ENCODE data around the gene CACNB3.

The CACNB3 gene

GRCh38 chr12:48817873-48818830 lies at the start of gene CACNB3:
Gene CACNB3, plus strand, starts transcription at chr12:48818496. Its CDS starts 434 bp downstream, at chr12:48818930.
- peak; percentile 32 for DNase-seq (ENCODE audit: low read depth)
- peak within 1 kb of the TSS; percentile 76 for H3K4me3 ChIP-seq (ENCODE audit: low read length)
- no peak for TF ChIP-seq CTCF (conservative IDR thresholded peaks at IDR 0.05; ENCODE audit: low read length)

GRCh38 chr12:48768736-48769135 lies 49.6 kb upstream of the CACNB3 start:
- H3K4me3 ChIP-seq (ENCODE audit: low read length), result no peak overlapping the region
- no peak for DNase-seq (ENCODE audit: low read depth)
- TF ChIP-seq CTCF (conservative IDR thresholded peaks at IDR 0.05; ENCODE audit: low read length), result no peak

GRCh38 chr12:48770756-48771155 lies 47.5 kb upstream of the CACNB3 start:
- no peak overlapping the region for H3K4me3 ChIP-seq (ENCODE audit: low read length)
- no peak for DNase-seq (ENCODE audit: low read depth)
- no peak for TF ChIP-seq CTCF (conservative IDR thresholded peaks at IDR 0.05; ENCODE audit: low read length)

GRCh38 chr12:48771588-48772112 lies 46.6 kb upstream of the CACNB3 start:
- TF ChIP-seq CTCF (conservative IDR thresholded peaks at IDR 0.05; ENCODE audit: low read length), result no peak

GRCh38 chr12:48773686-48774085 lies 44.6 kb upstream of the CACNB3 start:
- TF ChIP-seq CTCF (conservative IDR thresholded peaks at IDR 0.05; ENCODE audit: low read length), result no peak

More at GRCh38 chr12:48771588-48772112, 46.6 kb upstream of the CACNB3 start:
- H3K4me3 ChIP-seq (ENCODE audit: low read length), result no peak overlapping the region
- no peak for DNase-seq (ENCODE audit: low read depth)

GRCh38 chr12:48774516-48774915 lies 43.8 kb upstream of the CACNB3 start:
- no peak for TF ChIP-seq CTCF (conservative IDR thresholded peaks at IDR 0.05; ENCODE audit: low read length)
- no peak overlapping the region for H3K4me3 ChIP-seq (ENCODE audit: low read length)
- DNase-seq (ENCODE audit: low read depth), result no peak

More at GRCh38 chr12:48773686-48774085, 44.6 kb upstream of the CACNB3 start:
- H3K4me3 ChIP-seq (ENCODE audit: low read length), result no peak overlapping the region
- DNase-seq (ENCODE audit: low read depth), result no peak

GRCh38 chr12:48775299-48775698 lies 43.0 kb upstream of the CACNB3 start:
- no peak overlapping the region for H3K4me3 ChIP-seq (ENCODE audit: low read length)
- no peak for DNase-seq (ENCODE audit: low read depth)
- TF ChIP-seq CTCF (conservative IDR thresholded peaks at IDR 0.05; ENCODE audit: low read length), result no peak
